Stimulated activated CD8-positive, alpha-beta memory T cell treated with anti-CD3 and anti-CD28 coated beads, Interleukin-12 subunit alpha, Interleukin-12 subunit beta, amount 100 ng/mL, for 24 hours (primary cell): Measurements from ENCODE around the gene NELFA.

ENCODE experiments used
- DNase-seq: peaks from one replicate; pipeline ENCODE4 v3.0.0-alpha.2; 2020; ENCODE audit errors: extremely low read depth

NELFA gene

GRCh38 chr4:1982124-1983052 is 26.4 kb downstream of the NELFA start:
- DNase-seq: no peak

GRCh38 chr4:1981251-1982058 is 27.3 kb downstream of the NELFA start:
- DNase-seq: no peak

- DNase-seq: no peak
Observed at GRCh38 chr4:1980561-1981041, 28.2 kb downstream of the NELFA start.

GRCh38 chr4:1979477-1980196 is 29.1 kb downstream of the NELFA start:
- no peak for DNase-seq

GRCh38 chr4:1978741-1979476 is 29.9 kb downstream of the NELFA start:
- DNase-seq: no peak

GRCh38 chr4:1978226-1978625 is 30.5 kb downstream of the NELFA start:
- DNase-seq: no peak

- no peak for DNase-seq
Observed at GRCh38 chr4:1976416-1977352, 32.1 kb downstream of the NELFA start.

- DNase-seq: no peak
Observed at GRCh38 chr4:1975880-1976279, 32.9 kb downstream of the NELFA start.

- no peak for DNase-seq
Observed at GRCh38 chr4:1975391-1975801, 33.4 kb downstream of the NELFA start.

GRCh38 chr4:1974840-1975239 is 33.9 kb downstream of the NELFA start:
- DNase-seq: no peak

GRCh38 chr4:1973661-1974060 is 35.1 kb downstream of the NELFA start:
- no peak for DNase-seq

- DNase-seq: no peak
Observed at GRCh38 chr4:1973218-1973617, 35.6 kb downstream of the NELFA start.

- no peak for DNase-seq
Observed at GRCh38 chr4:1972414-1972813, 36.4 kb downstream of the NELFA start.

- no peak for DNase-seq
Observed at GRCh38 chr4:1971456-1972200, 37.1 kb downstream of the NELFA start.

- DNase-seq: no peak
Observed at GRCh38 chr4:1970926-1971325, 37.8 kb downstream of the NELFA start.

- DNase-seq: no peak
Observed at GRCh38 chr4:1969928-1970723, 38.6 kb downstream of the NELFA start.

- no peak for DNase-seq
Observed at GRCh38 chr4:1968686-1969295, 40.0 kb downstream of the NELFA start.

GRCh38 chr4:1967512-1968149 is 41.1 kb downstream of the NELFA start:
- DNase-seq: no peak
